Measurements from ENCODE around the gene ZBTB16.

The ZBTB16 gene

GRCh38 chr11:114133548-114134329 is 74.2 kb downstream of the ZBTB16 start:
- no peak for DNase-seq

- DNase-seq, result no peak
These were observed 75.4 kb downstream of the ZBTB16 start for GRCh38 chr11:114134870-114135269.

GRCh38 chr11:114135737-114136151 is 76.2 kb downstream of the ZBTB16 start:
- DNase-seq, result no peak

- no peak for DNase-seq
These were observed 77.5 kb downstream of the ZBTB16 start for GRCh38 chr11:114136686-114137640.

GRCh38 chr11:114137838-114138237 is 78.3 kb downstream of the ZBTB16 start:
- DNase-seq, result no peak

- no peak for DNase-seq
These were observed 78.9 kb downstream of the ZBTB16 start for GRCh38 chr11:114138411-114138810.

GRCh38 chr11:114140826-114141225 is 81.3 kb downstream of the ZBTB16 start:
- no peak for DNase-seq

GRCh38 chr11:114141863-114142580 is 82.5 kb downstream of the ZBTB16 start:
- no peak for DNase-seq

GRCh38 chr11:114142707-114143106 is 83.2 kb downstream of the ZBTB16 start:
- DNase-seq, result no peak

- DNase-seq, result no peak
These were observed 85.8 kb downstream of the ZBTB16 start for GRCh38 chr11:114145166-114145775.

GRCh38 chr11:114147375-114148012 is 88.0 kb downstream of the ZBTB16 start:
- DNase-seq, result no peak

GRCh38 chr11:114148013-114148382 is 88.5 kb downstream of the ZBTB16 start:
- no peak for DNase-seq

GRCh38 chr11:114149689-114150407 is 90.3 kb downstream of the ZBTB16 start:
- DNase-seq, result no peak

- DNase-seq, result no peak
These were observed 91.2 kb downstream of the ZBTB16 start for GRCh38 chr11:114150671-114151070.

GRCh38 chr11:114151631-114152030 is 92.1 kb downstream of the ZBTB16 start:
- DNase-seq, result no peak

GRCh38 chr11:114152162-114152561 is 92.7 kb downstream of the ZBTB16 start:
- DNase-seq, result no peak

GRCh38 chr11:114152785-114153184 is 93.3 kb downstream of the ZBTB16 start:
- no peak for DNase-seq

GRCh38 chr11:114153224-114153623 is 93.7 kb downstream of the ZBTB16 start:
- DNase-seq, result no peak

- DNase-seq, result no peak
These were observed 94.9 kb downstream of the ZBTB16 start for GRCh38 chr11:114154271-114155047.

GRCh38 chr11:114155116-114155515 is 95.6 kb downstream of the ZBTB16 start:
- no peak for DNase-seq

- no peak for DNase-seq
These were observed 96.6 kb downstream of the ZBTB16 start for GRCh38 chr11:114156131-114156581.

Data from activated CD4-positive, CD25-positive, alpha-beta regulatory T cell (primary cell).